NCI-H510A treated with DMSO at 0.1 percent for 48 hours (cell line): ENCODE measurements around the gene SLC3A2.
"Not testable (repeated sequence)": the region's sequence is repeated elsewhere in the genome, so short reads cannot be mapped to it uniquely, and the experiment has no call there.

Experiments
- DNase-seq: peaks from one replicate; lab custom pipeline; 2025; lab: John Stamatoyannopoulos, UW

The SLC3A2 gene

GRCh38 chr11:62880803-62881578 is at the start of gene SLC3A2:
Gene SLC3A2 (plus strand): TSS chr11:62880896. CDS start chr11:62881024, 128 bp downstream.
- DNase-seq: peak; percentile 83

- DNase-seq: no peak
Observed at GRCh38 chr11:62830904-62831519, 49.7 kb upstream of the SLC3A2 start.

- DNase-seq: peak; percentile 98
Observed at GRCh38 chr11:62831520-62832335, 49.0 kb upstream of the SLC3A2 start, which contains the start of gene STX5. Gene STX5 (minus strand): TSS chr11:62832051. CDS start chr11:62831243, 808 bp downstream.

GRCh38 chr11:62832336-62833234 is 48.1 kb upstream of the SLC3A2 start, which contains the start of gene TEX54:
Gene TEX54 (minus strand): TSS chr11:62832841.
- no peak for DNase-seq

GRCh38 chr11:62835336-62835735 is 45.4 kb upstream of the SLC3A2 start:
- DNase-seq: no peak

GRCh38 chr11:62839050-62839945 is 41.4 kb upstream of the SLC3A2 start, which contains the start of gene WDR74:
Gene WDR74 (minus strand): TSS chr11:62839590. CDS start chr11:62839570, 20 bp downstream.
- DNase-seq: peak; percentile 89

GRCh38 chr11:62840721-62841360 is 39.9 kb upstream of the SLC3A2 start:
- peak; percentile 57 for DNase-seq

- peak; percentile 98 for DNase-seq
Observed at GRCh38 chr11:62841361-62842170, 39.1 kb upstream of the SLC3A2 start.

GRCh38 chr11:62842171-62842741 is 38.4 kb upstream of the SLC3A2 start:
- peak; percentile 82 for DNase-seq

GRCh38 chr11:62842891-62843290 is 37.8 kb upstream of the SLC3A2 start:
- not testable (repeated sequence) for DNase-seq

GRCh38 chr11:62843466-62843865 is 37.2 kb upstream of the SLC3A2 start:
- DNase-seq: no peak

- DNase-seq: no peak
Observed at GRCh38 chr11:62844154-62844553, 36.5 kb upstream of the SLC3A2 start.

GRCh38 chr11:62846177-62846576 is 34.5 kb upstream of the SLC3A2 start:
- DNase-seq: no peak

- DNase-seq: no peak
Observed at GRCh38 chr11:62847767-62848314, 32.9 kb upstream of the SLC3A2 start.

GRCh38 chr11:62850911-62851806 is 29.5 kb upstream of the SLC3A2 start:
- peak; percentile 11 for DNase-seq

GRCh38 chr11:62851807-62852522 is 28.7 kb upstream of the SLC3A2 start:
- no peak for DNase-seq
